Kidney capillary endothelial cell (primary cell): Measurements from ENCODE around the gene SLC10A7.

ENCODE experiments used
- DNase-seq: peaks from one replicate; pipeline ENCODE4 v3.0.0-alpha.2; 2018; ENCODE audit warnings: low spot score

Gene SLC10A7

GRCh38 chr4:146257511-146257910 lies 264.2 kb downstream of the SLC10A7 start:
- no peak for DNase-seq

GRCh38 chr4:146256328-146256727 lies 265.4 kb downstream of the SLC10A7 start:
- no peak for DNase-seq

GRCh38 chr4:146255874-146256273 lies 265.9 kb downstream of the SLC10A7 start:
- peak; percentile 51 for DNase-seq

- no peak for DNase-seq
These were observed 266.3 kb downstream of the SLC10A7 start for GRCh38 chr4:146255463-146255862.

- DNase-seq = no peak
These were observed 268.6 kb downstream of the SLC10A7 start for GRCh38 chr4:146252969-146253611.

GRCh38 chr4:146247356-146247755 lies 274.4 kb downstream of the SLC10A7 start:
- DNase-seq = no peak

GRCh38 chr4:146246381-146246780 lies 275.4 kb downstream of the SLC10A7 start:
- DNase-seq = no peak

- no peak for DNase-seq
These were observed 275.9 kb downstream of the SLC10A7 start for GRCh38 chr4:146245850-146246249.

GRCh38 chr4:146245246-146245645 lies 276.5 kb downstream of the SLC10A7 start:
- DNase-seq = no peak

- no peak for DNase-seq
These were observed 277.2 kb downstream of the SLC10A7 start for GRCh38 chr4:146244496-146244895.

- DNase-seq = no peak
These were observed 277.9 kb downstream of the SLC10A7 start for GRCh38 chr4:146243883-146244277.

- DNase-seq = peak; percentile 81
These were observed 278.4 kb downstream of the SLC10A7 start for GRCh38 chr4:146243141-146243882.

GRCh38 chr4:146238107-146238506 lies 283.6 kb downstream of the SLC10A7 start:
- DNase-seq = no peak

GRCh38 chr4:146237092-146237491 lies 284.6 kb downstream of the SLC10A7 start:
- DNase-seq = no peak

GRCh38 chr4:146236216-146236615 lies 285.5 kb downstream of the SLC10A7 start:
- DNase-seq = no peak

GRCh38 chr4:146235654-146236177 lies 286.0 kb downstream of the SLC10A7 start:
- DNase-seq = no peak

- no peak for DNase-seq
These were observed 289.5 kb downstream of the SLC10A7 start for GRCh38 chr4:146232131-146232722.

GRCh38 chr4:146229406-146229805 lies 292.3 kb downstream of the SLC10A7 start:
- no peak for DNase-seq

GRCh38 chr4:146224326-146224966 lies 297.3 kb downstream of the SLC10A7 start:
- no peak for DNase-seq

GRCh38 chr4:146222313-146222712 lies 299.4 kb downstream of the SLC10A7 start:
- DNase-seq = no peak

GRCh38 chr4:146214238-146214637 lies 307.5 kb downstream of the SLC10A7 start, which contains the start of gene REELD1:
Gene REELD1, plus strand, starts transcription at chr4:146214538. Its CDS starts 2,415 bp downstream, at chr4:146216953.
- no peak for DNase-seq

- DNase-seq = no peak
These were observed 309.0 kb downstream of the SLC10A7 start for GRCh38 chr4:146212781-146213180.
